Tibial artery (tissue), 4 donors: Measurements from ENCODE around the gene LARGE1.

Experiments used
- DNase-seq, 2 donors: peaks; one replicate each; pipeline ENCODE4 v3.0.0-alpha.2; 2019
- H3K27ac ChIP-seq, 2 donors: fragments of 200-600 bp; sonication (generic) in 1 of 2; 1 replicate in 1 of 2; 2 replicates in 1 of 2; pipeline ENCODE4 v1.5.1; 2018 to 2019; ENCODE audit warnings: mild to moderate bottlenecking in 1 of 2
- H3K27me3 ChIP-seq, 2 donors: fragments of 200-600 bp; sonication (generic) in 1 of 2; one replicate each; pipeline versions ENCODE4 v1.5.1 to v1.6.0; 2016 to 2019
- H3K36me3 ChIP-seq, 3 donors: fragments of 200-600 bp; sonication (generic) in 2 of 3; one replicate each; pipeline ENCODE4 v1.5.1; 2016 to 2019; ENCODE audit warnings: mild to moderate bottlenecking in 2 of 3
- H3K4me1 ChIP-seq, 4 donors: fragments of 200-600 bp; sonication (generic) in 2 of 4; 1 replicate in 3 of 4; 2 replicates in 1 of 4; pipeline ENCODE4 v1.5.1; 2016 to 2019
- H3K4me3 ChIP-seq, 2 donors: fragments of 200-600 bp; sonication (generic) in 1 of 2; 1 replicate in 1 of 2; 2 replicates in 1 of 2; pipeline ENCODE4 v1.5.1; 2018 to 2019; ENCODE audit warnings: mild to moderate bottlenecking in 2 of 2
- H3K9me3 ChIP-seq, 3 donors: fragments of 200-600 bp; sonication (generic) in 1 of 3; one replicate each; pipeline ENCODE4 v1.5.1; 2016 to 2019
- CTCF ChIP-seq, 2 experiments: fragments of 200-600 bp in 1 of 2; fragments of 450-650 bp in 1 of 2; IDR thresholded peaks; one replicate each; pipeline ENCODE4 v1.5.1; 2017 to 2019; ENCODE audit warnings: antibody characterized with exemption in 2 of 2, mild to moderate bottlenecking in 1 of 2, moderate library complexity in 1 of 2
- intact Hi-C: fragments of 100-400 bp; cut with DNase I; formaldehyde crosslinking; loops from one replicate; pipeline ENCODE4 v1.15.0; 2023; ENCODE audit warnings: low total_unique reads

Gene LARGE1

GRCh38 chr22:33242078-33242477 lies 678.2 kb downstream of the LARGE1 start:
- Histone ChIP-seq H3K4me3 (no peak overlapping the region), H3K9me3 (peaks cover 0 to 11% (median 0%) of the 10 kb centered on the region in 3 donors), H3K27ac (no peak overlapping the region), H3K4me1 (peaks cover 0 to 9% (median 0%) of the 10 kb centered on the region in 4 donors), H3K36me3 (no peaks in the 10 kb centered on the region), H3K27me3 (no peaks in the 10 kb centered on the region)
- no peak for TF ChIP-seq CTCF (IDR thresholded peaks at IDR 0.05)
- intact Hi-C loops, result no loop called here
- no peak for DNase-seq

GRCh38 chr22:33240888-33241475 lies 679.3 kb downstream of the LARGE1 start:
- no peak overlapping the region for H3K27ac ChIP-seq
- TF ChIP-seq CTCF (IDR thresholded peaks at IDR 0.05), result no peak
- H3K4me1 ChIP-seq, result no peaks in the 10 kb centered on the region
- no peaks in the 10 kb centered on the region for H3K36me3 ChIP-seq
- no peak overlapping the region for H3K4me3 ChIP-seq
- peaks cover 0 to 8% (median 0%) of the 10 kb centered on the region in 3 donors for H3K9me3 ChIP-seq
- DNase-seq, result no peak
- intact Hi-C loops, result no loop called here
- no peaks in the 10 kb centered on the region for H3K27me3 ChIP-seq

GRCh38 chr22:33232071-33232470 lies 688.2 kb downstream of the LARGE1 start:
- TF ChIP-seq CTCF (IDR thresholded peaks at IDR 0.05), result no peak
- no peak for DNase-seq
- Histone ChIP-seq H3K9me3 (peaks cover 8 to 38% (median 12%) of the 10 kb centered on the region in 3 donors), H3K36me3 (no peaks in the 10 kb centered on the region), H3K4me3 (no peak overlapping the region), H3K27ac (no peak overlapping the region), H3K27me3 (no peaks in the 10 kb centered on the region), H3K4me1 (no peaks in the 10 kb centered on the region)
- intact Hi-C loops, result no loop called here

DNA sequence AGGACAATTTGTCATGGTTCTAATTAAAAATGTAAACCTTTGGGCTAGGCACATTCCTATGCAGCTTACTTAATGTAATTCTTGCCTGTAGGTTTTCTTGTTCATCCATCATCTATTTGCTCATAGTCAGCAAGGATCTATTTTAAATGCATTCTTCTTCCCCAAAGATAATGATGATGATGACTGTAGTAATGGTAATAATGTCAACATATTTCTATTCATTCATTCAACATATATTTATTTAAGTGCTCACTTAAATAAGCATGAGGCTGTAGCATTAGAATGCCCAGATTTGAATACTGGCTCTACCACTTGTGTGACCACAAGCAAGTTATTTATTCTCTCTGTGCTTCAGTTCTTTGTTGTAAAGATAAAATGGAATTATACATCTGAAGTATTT lies 692.5 kb downstream of the LARGE1 start:
- Histone ChIP-seq H3K4me3 (no peak overlapping the region), H3K4me1 (no peaks in the 10 kb centered on the region), H3K36me3 (no peaks in the 10 kb centered on the region), H3K27ac (no peak overlapping the region), H3K27me3 (no peaks in the 10 kb centered on the region), H3K9me3 (peaks cover 8 to 38% (median 12%) of the 10 kb centered on the region in 3 donors)
- no peak for TF ChIP-seq CTCF (IDR thresholded peaks at IDR 0.05)
- intact Hi-C loops, result no loop called here
- DNase-seq, result no peak

DNA sequence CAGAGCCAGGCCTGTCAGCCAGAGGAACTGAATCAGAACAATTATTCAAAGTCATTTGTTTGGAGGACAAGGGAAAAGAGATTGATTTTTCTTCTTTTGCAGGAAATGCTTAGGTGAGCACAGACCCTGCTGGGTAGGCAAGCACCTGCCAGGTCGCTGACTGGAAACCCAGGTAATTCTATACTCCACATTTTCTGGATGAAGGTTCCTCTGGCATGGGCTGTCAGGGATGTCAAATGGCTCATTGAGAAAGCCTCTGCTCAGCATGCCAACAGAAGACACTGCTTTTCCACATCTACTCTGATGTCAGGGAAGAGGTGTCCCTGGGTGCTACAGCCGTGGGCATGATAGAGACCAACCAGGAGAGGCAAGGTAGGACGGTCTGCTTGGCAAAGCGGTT lies 695.4 kb downstream of the LARGE1 start:
- no peak overlapping the region for H3K4me3 ChIP-seq
- no peak overlapping the region for H3K27ac ChIP-seq
- no peak for TF ChIP-seq CTCF (IDR thresholded peaks at IDR 0.05)
- H3K4me1 ChIP-seq, result no peaks in the 10 kb centered on the region
- no peaks in the 10 kb centered on the region for H3K36me3 ChIP-seq
- no peaks in the 10 kb centered on the region for H3K27me3 ChIP-seq
- intact Hi-C loops, result no loop called here
- no peak for DNase-seq
- H3K9me3 ChIP-seq, result peaks cover 4 to 20% (median 8%) of the 10 kb centered on the region in 3 donors
